ENCODE measurements around the gene BCHE. TPM values are rescaled to one million over a fixed set of nuclear protein-coding genes. Genes with fewer than 3 reads are reported as not detected.
A peak's percentile ranks its signal among the peaks of the same experiment; 100 is the strongest.

The BCHE gene
- 10 to 100 TPM; 44.1 to 85.1 (median 69.7) TPM for polyA plus RNA-seq (ENCODE audit: insufficient read length in 10 of 10)
- long read RNA-seq, donor 1, transcript BCHE-201 (4 exons, 2,454 nt): major isoform, 12 of 32 reads
- long read RNA-seq, donor 1, transcript BCHE-202 (3 exons, 702 nt): major isoform, 12 of 32 reads
- long read RNA-seq, donor 1, partial matches to known transcripts: 6 of 32 reads
- long read RNA-seq, donor 1, other reads (novel, unspliced or antisense): 0 of 32 reads
- long read RNA-seq, donor 2, transcript BCHE-201 (4 exons, 2,454 nt): minor isoform, 8 of 27 reads
- long read RNA-seq, donor 2, transcript BCHE-202 (3 exons, 702 nt): major isoform, 13 of 27 reads
- long read RNA-seq, donor 2, partial matches to known transcripts: 6 of 27 reads
- long read RNA-seq, donor 2, other reads (novel, unspliced or antisense): 0 of 27 reads
- long read RNA-seq, donor 3: 0 reads
- long read RNA-seq, donor 4, transcript BCHE-201 (4 exons, 2,454 nt): minor isoform, 8 of 23 reads
- long read RNA-seq, donor 4, transcript BCHE-202 (3 exons, 702 nt): major isoform, 9 of 23 reads
- long read RNA-seq, donor 4, partial matches to known transcripts: 6 of 23 reads
- long read RNA-seq, donor 4, other reads (novel, unspliced or antisense): 0 of 23 reads
- long read RNA-seq, donor 5, transcript BCHE-201 (4 exons, 2,454 nt): minor isoform, 13 of 32 reads
- long read RNA-seq, donor 5, transcript BCHE-202 (3 exons, 702 nt): major isoform, 19 of 32 reads
- long read RNA-seq, donor 5, partial matches to known transcripts: 0 of 32 reads
- long read RNA-seq, donor 5, other reads (novel, unspliced or antisense): 0 of 32 reads
- long read RNA-seq, donor 6, transcript BCHE-202 (3 exons, 702 nt): major isoform, 18 of 37 reads
- long read RNA-seq, donor 6, transcript BCHE-201 (4 exons, 2,454 nt): minor isoform, 11 of 37 reads
- long read RNA-seq, donor 6, partial matches to known transcripts: 6 of 37 reads
- long read RNA-seq, donor 6, other reads (novel, unspliced or antisense): 0 of 37 reads
- long read RNA-seq, donor 7, transcript BCHE-201 (4 exons, 2,454 nt): major isoform, 12 of 22 reads
- long read RNA-seq, donor 7, partial matches to known transcripts: 6 of 22 reads
- long read RNA-seq, donor 7, other reads (novel, unspliced or antisense): 0 of 22 reads
- long read RNA-seq, donor 8, transcript BCHE-201 (4 exons, 2,454 nt): major isoform, 6 of 25 reads
- long read RNA-seq, donor 8, partial matches to known transcripts: 15 of 25 reads
- long read RNA-seq, donor 8, other reads (novel, unspliced or antisense): 0 of 25 reads
- long read RNA-seq, donor 9, partial matches to known transcripts: 0 of 3 reads
- long read RNA-seq, donor 9, other reads (novel, unspliced or antisense): 0 of 3 reads

DNA sequence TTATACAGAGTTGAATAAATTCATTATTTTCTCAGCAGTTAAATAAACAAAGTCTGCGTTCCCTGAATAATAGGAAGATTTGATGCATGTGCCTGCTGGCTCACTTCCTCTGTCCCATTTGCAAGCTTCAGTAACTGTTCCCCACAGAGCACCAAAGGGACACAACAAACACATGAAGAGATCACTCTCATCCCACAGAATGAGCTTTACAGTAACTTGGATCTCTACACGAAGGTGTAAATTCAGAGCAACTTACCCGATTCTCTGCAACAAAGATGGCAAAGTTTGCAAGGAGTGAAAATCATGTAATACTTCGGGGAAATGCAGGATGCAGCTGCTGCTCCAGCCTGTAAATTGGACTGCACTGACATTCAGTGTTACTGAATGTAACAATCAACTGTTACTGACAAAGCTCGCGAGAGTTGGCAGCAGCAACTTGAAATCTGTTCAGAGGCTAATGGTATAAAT is at the start of gene BCHE:
Gene BCHE, minus strand, starts transcription at position 366 of the 468 bp plus-strand sequence. CDS start 6,390 bp downstream, outside the sequence.
- peak; percentile 80 to 95 (median 86) for DNase-seq

DNA sequence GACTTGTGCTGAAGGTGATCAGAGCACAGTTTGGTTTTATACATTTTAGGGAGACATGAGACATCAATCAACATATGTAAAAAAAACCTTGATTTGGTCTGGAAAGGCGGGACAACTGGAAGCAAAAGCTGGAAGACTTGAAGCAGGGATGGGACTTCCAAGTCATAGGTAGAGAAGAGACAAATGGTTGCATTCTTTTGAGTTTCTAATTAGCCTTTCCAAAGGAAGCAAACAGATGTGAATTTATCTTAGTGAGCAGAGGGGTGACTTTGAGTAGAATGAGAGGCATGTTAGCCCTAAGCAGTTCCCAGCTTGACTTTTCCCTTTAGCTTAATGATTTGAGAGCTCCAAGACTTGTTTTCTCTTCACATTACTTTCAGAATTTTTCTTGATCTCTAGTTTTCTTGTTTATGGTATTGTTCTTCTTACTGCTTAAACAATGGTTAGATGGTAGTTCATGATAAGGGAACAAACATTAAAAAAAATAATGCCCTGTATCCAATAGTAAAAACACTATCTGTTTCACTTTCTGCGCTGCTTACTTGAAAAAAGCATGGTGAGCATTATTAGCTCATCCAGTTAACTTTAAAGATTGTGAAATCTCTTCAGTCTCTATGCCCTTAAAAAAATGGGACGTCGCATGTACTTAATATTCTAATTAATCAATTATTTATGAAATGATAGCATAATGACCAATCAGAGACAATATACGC is 48.5 kb upstream of the BCHE start:
- no peak for DNase-seq

DNA sequence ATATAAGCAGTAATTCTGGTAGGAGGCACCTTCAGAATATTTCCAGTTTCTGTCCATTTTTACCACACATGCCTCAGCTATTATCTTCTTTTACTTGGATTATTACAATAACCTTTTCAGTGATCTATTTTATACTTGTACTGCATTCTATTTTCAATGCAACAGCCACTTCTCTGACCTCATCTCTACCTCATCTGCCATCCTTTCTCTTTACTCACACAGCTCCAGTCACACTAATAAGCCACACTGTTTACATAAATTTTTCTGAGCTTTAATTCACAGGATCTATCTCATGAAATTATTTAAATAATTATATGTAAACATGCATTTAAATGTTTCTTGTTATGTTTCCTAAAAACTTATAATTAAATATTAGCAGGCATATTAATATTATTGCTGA is 47.3 kb upstream of the BCHE start:
- DNase-seq: no peak

DNA sequence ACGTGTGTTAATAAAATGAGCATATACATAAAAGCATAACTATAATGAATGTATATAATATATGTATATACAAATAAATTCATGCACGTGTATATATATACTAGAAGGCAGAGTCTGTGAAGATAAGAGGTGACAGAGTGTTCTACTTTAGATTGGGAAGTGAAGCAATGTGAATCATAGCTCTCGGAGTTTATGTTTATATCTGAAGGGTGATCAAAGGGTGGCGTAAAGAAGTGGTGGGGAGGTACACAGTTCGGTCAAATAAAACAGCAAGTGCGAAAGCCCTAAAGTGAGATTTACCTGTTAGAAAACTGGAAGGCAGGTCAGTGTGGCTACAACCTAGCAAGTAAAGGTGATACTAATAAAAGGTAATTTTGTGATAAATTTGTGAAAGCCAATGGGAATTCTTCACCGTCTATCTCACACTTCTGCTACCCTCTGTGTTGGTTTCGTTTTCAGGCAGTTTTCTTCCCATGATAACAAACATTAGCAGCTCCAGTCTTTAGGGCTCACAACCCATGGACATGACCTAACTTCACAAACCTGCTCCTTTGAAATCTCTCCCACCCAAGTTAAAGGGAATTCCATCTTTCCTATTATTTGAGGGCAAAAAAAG is 46.7 kb upstream of the BCHE start:
- no peak for DNase-seq

DNA sequence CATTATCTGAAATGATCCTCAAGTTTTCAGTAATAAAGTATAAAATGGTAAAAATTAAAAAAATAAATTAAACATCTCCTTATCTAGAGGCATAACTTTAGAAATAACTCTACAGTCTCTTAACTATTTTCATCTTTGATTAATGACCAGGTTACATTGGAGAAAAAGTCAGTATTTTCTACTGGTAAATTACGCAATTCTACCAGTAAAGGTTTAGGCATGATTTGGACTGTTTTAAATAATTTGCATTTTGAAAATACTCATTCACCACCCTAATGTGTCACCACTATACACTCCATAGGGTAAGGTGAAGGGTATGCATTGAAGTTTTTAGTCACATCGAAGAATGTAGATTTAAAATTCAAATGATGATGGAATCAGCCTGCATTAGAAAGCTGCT is 45.9 kb upstream of the BCHE start:
- DNase-seq: no peak

DNA sequence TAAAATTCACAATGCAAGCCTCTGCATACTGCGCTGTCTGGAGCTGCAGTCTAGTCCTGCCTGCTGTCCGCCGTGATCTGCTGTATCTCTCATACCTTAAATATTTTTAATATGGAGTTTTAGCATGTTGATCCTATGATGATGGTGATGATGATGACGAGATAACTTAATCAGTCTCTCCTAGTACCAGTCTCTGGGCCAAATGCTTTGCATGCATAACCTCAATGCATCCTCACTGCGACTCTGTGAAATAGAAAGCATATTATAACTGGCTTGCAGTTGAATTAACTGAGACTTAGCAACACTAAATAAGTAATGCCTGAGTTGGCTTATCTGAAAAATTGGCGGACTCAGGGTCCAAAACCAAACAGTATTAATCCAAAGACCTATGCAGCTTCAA is 38.4 kb upstream of the BCHE start:
- DNase-seq: no peak

DNA sequence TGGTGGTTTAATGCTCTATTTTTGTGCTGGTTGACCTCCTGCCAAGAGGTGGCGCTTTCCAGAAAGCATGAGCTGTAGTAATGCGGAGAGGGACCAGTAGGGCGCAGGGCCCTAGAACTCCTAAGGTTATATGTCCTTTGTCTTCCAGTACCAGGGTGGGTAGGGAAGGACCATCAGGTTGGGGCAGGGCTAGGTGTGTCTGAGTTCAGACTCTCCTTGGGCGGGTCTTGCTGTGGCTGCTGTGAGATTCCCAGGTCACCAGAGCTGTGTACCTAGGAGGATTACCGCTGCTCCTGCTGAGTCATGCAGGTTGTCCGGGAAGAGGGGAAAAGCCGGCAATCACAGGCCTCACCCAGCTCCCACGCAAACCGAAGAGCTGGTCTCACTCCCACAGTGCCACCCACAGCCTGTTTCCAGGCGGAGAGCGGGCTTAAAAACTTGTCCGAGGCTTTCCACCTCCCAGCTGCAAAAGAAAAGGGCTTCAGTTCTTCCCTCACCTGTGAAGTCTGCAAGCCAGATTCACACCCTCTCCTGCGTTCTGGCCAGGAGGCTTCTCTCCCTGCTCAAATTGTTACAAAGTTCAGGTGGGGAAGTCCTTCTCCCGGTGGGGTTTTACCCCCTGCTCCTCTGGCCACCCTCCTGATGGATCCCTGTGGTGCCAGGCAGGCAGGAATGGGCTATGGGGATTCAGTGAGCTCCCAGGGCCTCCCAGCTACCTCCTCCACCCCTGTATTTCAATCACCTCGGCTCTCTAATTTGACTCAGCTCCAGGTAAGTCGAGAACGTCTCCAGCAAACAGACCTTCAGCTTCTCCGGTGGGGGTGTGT is 37.7 kb upstream of the BCHE start:
- DNase-seq: no peak

DNA sequence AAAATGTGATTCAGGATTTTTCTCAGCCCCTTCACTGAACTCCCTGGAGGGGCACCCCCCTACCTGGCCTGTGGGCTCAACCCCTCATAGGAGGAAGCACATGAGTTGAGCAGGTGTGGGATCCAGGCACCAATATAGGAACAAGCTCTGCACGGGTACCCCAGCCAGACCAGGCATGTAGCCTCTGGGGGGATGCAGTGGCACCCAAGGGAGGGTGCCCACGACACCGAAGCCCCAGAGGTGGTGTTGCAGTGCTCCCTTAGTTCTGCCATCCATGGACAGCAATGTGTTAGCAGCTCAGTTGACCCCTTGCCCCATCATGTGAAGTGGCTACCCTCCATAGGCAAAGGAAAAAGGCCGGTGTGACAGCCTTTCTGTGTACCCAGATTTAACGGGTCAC is 30.9 kb upstream of the BCHE start:
- no peak for DNase-seq

DNA sequence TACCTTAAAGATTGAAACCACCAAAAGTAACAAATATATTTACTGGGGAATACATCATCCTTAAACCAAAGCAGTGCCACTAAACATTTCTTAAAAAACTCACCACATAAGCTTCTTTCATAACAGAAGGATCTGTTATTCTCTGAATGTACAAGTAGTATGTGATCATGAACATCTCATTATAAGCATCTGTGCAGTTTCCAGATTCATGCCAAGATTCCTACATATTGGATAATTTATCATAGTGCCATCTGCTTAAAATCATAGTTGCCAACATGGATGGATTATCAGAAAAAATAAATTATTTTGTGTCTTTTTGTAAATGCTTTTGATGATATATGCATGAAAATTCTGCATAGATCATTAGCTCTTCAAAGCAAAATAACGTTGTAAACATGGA is 21.8 kb upstream of the BCHE start:
- no peak for DNase-seq

DNA sequence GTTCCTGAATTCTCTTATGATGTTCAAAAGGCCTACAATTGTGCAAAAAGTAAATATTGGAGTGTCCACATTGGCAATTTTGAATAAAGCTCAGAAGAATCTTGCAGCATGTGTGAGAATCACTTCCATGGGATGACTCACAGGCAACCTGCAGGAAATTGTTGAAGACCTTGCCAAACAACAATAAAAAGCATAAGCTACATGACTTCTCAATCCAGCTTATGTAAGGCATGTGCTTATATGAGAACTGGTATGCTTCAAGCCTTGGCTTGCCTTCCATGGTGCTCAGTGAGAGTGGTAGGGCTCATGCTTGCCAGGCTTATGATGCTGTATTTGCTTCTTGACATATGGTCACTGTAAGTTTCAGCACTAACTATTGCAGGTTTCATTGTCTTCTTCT is 18.4 kb upstream of the BCHE start:
- peak in 1 of 3 donors; percentile 36 for DNase-seq

DNA sequence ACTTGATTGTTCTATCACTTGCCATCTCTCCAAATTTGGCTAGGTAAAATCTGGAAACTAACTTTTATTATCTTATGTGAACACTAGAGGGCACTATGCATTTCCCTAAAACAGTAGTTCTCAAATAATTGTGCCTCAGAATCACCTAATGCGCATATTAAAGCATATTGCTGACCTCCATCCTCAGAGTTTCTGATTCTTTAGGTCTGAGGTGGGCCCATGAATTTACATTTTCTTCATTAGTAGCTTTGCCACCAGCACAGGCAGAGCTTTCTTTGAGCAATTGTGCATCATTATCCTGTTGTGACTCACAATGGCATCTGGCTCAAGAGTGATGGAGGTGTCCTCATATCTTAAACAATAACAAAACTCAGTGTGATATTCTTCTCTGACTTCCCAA is 17.5 kb upstream of the BCHE start:
- peak in 1 of 3 donors; percentile 26 for DNase-seq

DNA sequence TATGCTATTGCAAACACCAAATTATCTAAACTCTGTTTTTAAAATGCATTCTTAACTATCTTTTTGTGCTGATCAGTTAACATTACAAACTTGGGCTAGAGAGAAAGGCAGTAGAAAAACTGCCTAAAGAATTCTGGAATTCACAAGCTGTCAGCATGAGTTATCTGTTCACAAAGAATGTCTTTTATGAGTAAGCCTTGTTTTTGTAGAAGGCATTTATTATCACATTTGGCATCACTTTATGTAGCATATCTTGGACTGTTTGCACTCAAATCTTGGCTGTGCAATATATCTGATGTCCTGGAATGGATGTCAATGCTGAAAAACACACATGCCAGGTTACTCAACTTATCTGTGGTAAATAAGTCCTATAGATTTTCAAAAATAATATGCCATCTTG is 15.5 kb upstream of the BCHE start:
- peak in 1 of 3 donors; percentile 32 for DNase-seq

DNA sequence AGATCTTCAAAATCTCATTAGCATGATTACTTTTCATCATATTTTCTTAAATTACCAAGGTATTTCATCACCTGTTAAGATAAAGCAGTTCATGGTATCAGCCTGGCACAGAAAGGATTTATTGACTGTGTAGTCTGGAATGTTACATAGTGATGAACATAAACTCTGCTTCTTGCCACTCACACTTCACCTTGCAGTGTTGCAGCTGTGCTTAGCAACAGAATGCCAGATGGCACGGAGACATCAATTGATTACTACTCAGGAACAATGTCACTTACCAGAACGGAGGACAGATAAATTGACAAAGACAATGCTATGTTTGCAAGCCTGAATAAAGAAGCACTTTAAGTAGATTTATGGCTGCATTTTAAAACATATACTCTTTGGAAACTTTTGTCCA is 15.0 kb upstream of the BCHE start:
- DNase-seq: no peak

DNA sequence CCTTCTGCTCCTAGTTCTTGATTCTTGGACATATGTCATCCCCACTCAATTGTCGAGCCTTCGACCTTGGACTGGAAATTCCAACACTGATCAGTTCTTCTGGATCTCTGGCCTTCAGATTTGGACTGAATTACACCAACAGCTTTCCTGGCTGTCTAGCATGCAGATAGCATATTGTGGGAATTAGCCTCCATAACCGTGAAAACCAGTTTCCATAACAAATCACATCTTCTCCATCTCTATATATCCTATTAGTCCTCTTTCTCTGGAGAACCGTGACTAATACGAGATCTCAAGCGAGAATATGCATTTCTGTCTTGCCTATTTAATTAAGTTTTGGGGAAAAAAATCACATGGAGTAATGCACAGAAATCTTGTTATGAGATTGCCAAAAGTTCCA is 8.8 kb upstream of the BCHE start:
- peak in 1 of 3 donors; percentile 28 for DNase-seq

DNA sequence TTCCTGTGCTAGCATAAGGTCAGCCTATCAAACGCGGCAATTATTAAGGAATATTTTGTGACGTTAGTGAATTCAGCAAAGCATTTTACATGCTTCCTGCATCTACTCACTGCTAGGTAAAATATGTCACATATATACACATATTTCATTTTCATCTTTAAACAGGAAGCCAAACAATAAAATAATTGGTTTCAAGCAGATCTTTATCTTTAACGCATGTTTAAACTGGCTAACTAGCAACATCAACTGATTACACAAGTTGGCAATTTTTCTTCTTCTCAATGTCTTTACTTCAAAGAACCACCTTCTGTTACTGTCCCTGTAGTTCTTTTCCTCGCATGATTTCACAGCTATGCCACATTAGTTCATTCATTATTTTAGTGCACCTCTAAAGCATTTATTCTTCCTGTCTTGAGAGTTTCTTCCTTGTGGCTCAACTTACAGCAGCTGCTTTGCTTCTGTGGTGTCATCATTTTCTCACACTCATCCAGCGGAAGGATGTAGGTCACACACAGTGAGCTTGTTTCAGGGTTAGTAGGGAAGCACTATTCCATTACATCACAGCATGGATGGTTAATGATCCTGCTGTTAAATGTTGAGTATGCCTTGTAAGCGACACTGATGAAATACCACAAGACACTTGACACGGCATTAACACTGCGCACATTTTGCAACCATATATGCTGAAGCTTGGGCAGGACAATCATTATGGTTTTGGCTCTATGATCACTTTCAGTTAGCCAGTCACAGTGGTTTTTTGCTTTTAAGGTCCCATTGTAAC is 2.3 kb upstream of the BCHE start:
- peak in 2 of 3 donors; percentile 10 to 60 for DNase-seq

DNA sequence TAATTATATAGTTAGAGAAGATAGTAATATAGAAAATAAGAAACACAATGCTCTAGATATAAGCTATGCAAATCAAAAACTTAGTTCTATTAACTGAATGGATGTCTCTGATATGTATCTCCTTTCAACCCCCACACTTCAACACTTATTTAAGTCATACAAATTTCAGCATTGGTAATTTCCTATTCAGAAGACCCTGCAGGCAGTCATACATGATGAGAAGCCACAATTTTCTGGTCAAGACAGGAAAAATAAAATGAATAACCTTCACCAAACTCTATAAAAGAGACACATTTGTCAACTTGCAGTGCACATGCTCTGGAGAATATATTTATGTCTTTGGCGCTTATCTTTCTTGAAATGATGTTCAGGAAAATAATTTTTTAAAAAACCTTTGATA is 578 bp upstream of the BCHE start:
- DNase-seq: no peak

DNA sequence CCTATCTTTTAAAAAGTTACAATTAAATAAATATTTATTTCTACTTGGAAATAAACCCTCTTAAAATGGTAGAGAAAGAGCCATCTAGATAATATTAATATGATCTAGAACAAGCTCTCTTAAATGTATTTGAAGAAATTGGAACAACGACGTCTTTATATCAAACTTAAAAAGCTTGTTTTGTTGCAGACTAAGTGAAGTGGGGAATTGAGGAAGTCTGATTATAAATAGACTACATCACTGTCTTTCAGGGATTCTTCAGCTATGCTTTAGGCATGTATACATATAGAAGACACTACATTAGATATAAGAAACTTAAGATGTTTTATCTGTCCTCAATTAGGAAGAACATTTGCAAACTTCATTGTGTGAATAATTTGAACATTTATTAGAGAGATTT is 1.8 kb downstream of the BCHE start:
- DNase-seq: peak in 1 of 3 donors; percentile 43

DNA sequence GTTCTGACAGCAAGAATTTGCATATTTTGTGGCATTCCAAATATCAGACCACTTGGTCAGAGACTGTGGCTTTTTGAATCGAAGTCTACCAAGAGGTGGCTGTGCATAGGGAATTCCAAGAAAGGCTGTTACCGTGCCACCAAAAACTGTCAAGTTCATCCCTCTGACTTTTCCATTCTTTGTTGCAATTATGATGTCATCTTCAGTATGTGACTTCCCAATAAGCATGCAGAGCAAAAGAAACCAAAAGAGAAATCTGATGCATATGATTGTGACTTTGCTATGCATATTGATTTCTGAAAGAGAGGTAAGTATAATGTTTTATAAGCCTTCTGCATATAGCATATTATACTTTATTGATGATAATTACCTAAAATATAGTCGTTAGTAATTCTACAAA is 6.5 kb downstream of the BCHE start:
- no peak for DNase-seq

DNA sequence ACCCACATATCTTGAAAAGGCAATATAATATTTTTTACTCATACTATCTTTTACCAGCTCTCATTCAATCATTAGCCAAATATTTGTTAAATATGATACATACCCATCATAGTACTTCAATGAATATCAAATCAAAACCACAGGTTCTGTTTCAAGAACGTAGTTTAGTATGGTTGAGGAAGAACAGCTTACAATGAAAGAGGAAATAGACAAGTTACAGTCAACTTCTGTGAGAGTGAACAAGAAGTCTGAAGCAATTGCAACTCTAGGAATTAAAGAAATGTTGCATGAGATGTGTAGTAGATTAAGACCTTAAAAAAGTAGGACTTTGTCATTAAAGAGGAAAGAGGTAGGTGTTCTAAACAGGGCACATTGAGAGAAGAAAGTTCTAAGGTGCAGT is 9.3 kb downstream of the BCHE start:
- no peak for DNase-seq
